ENCODE measurements around the gene PDE11A.

DNA sequence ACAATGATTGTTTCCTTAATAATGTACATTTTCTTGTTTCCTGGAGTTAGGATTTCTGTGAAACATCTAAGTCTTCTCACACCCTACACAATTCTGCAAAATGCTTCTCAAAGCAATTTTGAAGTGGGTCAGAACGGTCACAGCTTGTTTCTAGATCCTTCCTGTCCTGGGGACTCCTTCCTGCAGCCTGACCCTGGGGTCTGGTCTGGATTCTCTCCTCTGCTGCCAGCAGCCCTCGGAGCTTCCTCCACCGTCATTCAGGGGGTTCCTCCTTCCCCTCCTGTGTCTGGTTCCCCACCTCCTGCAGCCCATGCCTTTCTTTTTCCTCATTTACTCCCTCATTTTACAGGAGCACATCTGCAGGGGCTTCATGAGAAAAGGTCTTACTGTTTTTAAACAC, 357.9 kb downstream of the PDE11A start:
- TF ChIP-seq POLR2A (IDR thresholded peaks at IDR 0.05), result no peak
- TF ChIP-seq, protein P1, sequence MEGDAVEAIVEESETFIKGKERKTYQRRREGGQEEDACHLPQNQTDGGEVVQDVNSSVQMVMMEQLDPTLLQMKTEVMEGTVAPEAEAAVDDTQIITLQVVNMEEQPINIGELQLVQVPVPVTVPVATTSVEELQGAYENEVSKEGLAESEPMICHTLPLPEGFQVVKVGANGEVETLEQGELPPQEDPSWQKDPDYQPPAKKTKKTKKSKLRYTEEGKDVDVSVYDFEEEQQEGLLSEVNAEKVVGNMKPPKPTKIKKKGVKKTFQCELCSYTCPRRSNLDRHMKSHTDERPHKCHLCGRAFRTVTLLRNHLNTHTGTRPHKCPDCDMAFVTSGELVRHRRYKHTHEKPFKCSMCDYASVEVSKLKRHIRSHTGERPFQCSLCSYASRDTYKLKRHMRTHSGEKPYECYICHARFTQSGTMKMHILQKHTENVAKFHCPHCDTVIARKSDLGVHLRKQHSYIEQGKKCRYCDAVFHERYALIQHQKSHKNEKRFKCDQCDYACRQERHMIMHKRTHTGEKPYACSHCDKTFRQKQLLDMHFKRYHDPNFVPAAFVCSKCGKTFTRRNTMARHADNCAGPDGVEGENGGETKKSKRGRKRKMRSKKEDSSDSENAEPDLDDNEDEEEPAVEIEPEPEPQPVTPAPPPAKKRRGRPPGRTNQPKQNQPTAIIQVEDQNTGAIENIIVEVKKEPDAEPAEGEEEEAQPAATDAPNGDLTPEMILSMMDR (IDR thresholded peaks at IDR 0.05), result no peak

Measured in transverse colon (tissue), 3 donors.